ENCODE data around the gene ANKRD55.
"Not testable (repeated sequence)": the region's sequence is repeated elsewhere in the genome, so short reads cannot be mapped to it uniquely, and the experiment has no call there.

The ANKRD55 gene

GRCh38 chr5:56251918-56252553 is 18.9 kb upstream of the ANKRD55 start:
- DNase-seq: no peak

GRCh38 chr5:56251440-56251839 is 18.3 kb upstream of the ANKRD55 start:
- DNase-seq: no peak

- no peak for DNase-seq
These were observed 16.9 kb upstream of the ANKRD55 start for GRCh38 chr5:56250011-56250410.

DNA sequence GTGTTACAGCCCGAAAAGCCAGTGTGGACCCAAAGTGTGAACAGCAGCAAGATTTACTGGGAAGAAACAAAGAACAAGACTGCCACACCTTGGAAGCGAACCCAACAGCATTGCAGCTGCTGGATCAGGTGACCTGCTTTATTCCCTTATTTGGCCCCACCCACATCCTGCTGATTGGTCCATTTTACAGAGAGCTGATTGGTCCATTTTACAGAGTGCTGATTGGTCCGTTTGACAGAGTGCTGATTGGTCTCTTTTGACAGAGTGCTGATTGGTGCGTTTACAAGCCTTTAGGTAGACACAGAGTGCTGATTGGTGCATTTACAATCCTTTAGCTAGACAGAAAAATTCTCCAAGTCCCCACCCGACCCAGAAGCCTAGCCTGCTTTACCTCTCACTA is 16.0 kb upstream of the ANKRD55 start:
- not testable (repeated sequence) for DNase-seq

DNA sequence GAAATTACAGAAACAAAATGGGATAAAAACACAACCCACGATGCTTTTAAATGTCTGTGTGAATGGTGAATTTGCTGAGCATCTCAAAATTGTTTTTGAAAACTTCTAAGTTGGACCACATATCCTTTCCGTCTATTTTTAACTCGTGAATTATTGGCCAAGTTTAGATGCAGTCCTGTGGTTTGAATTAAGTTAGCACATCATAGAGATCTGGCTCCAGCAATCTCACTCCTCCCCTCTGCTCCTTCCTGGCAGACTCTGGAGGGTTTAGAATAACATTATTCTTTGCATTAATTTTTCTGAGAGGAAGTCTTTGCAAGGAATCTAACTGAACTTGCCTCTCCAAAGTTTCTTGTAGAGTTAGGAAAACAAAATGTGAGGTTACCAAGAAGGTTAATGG is 14.5 kb upstream of the ANKRD55 start:
- no peak for DNase-seq

GRCh38 chr5:56246769-56247168 is 13.6 kb upstream of the ANKRD55 start:
- DNase-seq: no peak

DNA sequence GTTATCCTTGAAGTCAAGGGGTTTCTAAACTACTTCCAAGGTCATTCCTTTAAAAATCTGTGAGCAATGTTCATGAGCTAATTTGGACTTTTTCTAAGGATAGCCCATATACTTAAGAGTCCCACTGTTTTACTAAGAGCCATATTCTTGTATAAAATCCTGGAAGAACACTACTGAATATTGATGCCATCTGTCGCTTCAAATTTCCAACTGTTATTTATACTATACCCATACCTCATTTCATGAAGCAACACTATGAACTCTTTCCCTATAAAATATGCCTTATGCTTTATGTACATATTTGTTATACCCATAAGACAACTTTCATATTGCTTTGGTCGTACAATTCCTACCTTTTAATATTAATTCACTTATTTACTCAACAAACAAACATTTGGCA is 12.4 kb upstream of the ANKRD55 start:
- DNase-seq: no peak

DNA sequence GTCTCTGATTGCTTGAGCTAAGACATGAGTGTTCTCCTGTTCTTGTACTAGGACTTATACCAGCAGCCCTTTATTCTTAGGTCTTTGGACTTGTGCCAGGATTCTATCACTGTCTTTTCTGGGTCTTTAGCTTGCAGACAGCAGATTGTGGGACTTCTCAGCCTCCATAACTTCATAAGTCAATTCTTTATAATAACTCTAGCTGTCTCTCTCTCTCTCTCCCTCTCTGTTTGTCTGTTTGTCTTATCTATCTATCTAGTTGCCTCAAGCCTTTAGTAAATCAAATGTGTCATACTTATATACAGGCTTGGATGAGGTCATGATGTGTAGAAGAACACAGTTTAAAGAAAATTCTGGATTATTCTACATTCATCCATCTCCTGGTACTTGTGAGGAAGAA is 11.5 kb upstream of the ANKRD55 start:
- no peak for DNase-seq

DNA sequence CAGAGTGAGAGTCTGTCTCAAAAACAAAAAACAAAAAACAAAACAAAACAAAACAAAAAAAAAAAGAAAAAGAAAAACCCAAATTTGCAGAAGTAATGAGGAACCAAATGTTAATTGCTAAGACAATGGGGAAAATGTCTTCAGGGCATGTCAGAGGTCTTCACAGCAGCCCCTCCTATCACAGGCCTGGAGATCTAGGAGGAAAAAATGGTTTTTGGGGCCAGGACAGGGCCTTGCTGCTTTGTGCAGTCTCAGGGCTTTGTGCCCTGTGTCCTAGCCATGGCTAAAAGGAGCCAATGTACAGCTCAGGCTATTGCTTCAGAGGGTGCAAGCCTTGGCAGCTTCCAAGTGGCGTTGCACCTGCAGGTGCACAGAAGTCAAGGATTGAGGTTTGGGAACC is 9.1 kb upstream of the ANKRD55 start:
- not testable (repeated sequence) for DNase-seq

- no peak for DNase-seq
These were observed 592 bp downstream of the ANKRD55 start for GRCh38 chr5:56232538-56232937.

GRCh38 chr5:56230576-56230975 is 2.6 kb downstream of the ANKRD55 start:
- no peak for DNase-seq

DNA sequence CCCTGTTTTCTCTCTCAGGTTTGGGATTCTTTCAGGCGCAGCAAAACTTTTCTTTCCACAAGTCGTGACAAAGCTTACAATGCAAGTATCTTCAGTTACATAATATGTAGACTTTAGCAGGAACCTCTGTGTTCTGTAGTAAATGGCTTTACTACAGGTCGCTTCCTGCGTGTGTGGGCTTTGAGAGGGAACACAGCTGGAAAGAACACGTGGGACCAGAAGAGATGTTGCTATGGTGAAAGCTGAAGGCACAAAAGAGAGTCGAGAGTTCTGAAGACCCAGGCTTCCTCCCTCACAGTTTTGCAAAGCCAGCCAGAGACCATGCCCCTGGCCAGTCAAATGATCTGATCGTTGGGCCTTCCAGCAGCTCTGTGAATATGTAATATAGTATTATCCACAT is 4.0 kb downstream of the ANKRD55 start:
- no peak for DNase-seq

DNA sequence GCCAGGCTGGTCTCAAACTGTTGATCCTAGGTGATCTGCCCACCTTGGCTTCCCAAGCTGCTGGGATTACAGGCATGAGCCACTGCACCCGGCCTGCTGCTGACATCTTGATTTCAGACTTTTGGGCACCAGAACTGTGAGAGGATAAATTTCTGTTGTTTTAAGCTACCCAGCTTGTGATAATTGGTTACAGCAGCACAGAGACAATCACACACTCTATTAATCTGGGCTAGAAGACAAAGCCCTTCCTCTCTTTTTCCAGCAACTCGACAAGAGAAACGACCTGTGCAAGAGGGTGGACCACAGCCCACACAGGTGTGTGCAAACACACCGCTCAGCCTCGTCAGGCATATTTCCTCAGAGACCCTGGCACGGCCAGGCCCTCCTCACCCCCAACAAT is 4.5 kb downstream of the ANKRD55 start:
- DNase-seq: no peak

- no peak for DNase-seq
These were observed 5.4 kb downstream of the ANKRD55 start for GRCh38 chr5:56227691-56228090.

- DNase-seq: not testable (repeated sequence)
These were observed 9.8 kb downstream of the ANKRD55 start for GRCh38 chr5:56223298-56223697.

- not testable (repeated sequence) for DNase-seq
These were observed 11.5 kb downstream of the ANKRD55 start for GRCh38 chr5:56221601-56222000.

DNA sequence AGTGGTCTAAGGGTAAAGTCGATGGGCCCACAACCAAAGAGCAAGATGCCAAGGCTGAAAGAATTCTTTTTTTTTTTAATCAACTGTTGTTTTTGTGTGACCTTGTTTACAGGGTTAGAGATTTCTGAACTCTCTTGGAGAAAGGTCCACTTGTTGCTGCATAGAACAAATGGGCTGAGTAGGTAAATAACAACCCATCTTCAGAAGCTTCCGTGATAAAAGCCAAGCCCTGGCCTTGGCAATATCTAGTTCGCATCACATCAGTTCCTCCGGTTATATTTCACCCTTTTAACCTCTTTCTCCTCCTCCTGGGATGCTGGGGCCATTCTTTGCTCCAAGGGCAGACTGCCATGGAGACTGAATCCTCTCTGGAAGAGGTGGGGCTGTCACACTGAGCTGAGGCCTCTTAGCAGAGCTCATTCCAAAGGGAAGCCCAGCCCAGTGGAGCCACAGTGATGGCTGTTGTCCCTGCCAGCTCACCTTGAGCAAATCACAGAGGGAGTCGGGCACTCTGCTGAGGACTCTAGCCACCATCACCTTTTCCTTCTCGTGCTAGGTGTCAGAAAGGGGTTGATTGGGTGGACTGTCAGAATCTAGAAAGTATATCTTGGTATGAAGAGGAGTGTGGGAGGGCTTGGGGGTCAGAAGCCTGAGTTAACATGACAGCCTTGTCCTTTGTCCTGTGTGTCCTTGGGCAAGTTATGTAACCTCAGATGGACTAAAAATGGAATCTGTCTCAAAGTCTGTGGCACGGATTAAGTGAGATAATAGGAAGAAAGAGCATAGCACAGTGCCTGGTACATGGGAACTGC is 17.9 kb downstream of the ANKRD55 start:
- DNase-seq: no peak

DNA sequence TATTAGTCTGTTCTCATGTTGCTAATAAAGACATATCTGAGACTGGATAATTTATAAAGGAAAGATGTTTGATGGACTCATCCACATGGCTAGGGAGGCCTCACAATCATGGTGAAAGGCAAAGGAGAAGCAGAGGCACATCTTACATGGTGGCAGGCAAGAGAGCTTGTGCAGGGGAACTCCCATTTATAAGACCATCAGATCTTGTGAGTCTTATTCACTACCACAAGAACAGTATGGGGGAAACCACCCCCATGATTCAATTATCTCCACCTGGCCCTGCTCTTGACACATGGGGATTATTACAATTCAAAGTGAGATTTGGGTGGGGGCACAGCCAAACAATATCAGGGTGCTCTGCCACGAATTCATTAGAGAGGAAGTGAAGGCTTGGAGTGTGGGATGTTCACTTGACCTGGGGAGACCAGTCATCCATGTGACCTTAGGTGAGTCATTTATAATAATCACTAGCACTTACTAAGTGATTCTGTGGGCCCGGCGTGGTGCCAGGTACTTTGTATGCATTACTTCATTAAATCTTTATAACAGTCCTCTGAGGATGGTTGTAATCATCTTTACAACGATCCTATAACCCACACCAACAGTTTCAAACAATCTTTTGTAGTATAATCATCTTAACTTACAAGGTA is 19.1 kb downstream of the ANKRD55 start:
- not testable (repeated sequence) for DNase-seq

GRCh38 chr5:56212130-56212879 is 20.8 kb downstream of the ANKRD55 start:
- no peak for DNase-seq

GRCh38 chr5:56211298-56211865 is 21.7 kb downstream of the ANKRD55 start:
- DNase-seq: no peak

DNA sequence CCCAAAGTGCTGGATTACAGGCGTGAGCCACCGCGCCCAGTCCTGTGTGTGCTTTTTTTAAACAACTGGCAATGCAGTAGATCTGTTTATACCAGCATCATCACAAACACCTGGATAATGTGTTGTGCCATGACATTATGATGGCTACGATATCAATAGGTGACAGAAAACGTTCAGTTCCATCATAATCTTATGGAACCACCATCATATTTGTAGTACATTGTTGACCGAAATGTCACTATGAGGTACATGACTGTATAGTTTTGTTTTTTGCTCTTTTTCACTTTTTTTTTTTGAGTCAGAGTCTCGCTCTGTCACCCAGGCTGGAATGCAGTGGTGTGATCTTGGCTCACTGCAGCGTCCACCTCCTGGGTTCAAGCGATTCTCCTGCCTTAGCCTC is 24.4 kb downstream of the ANKRD55 start:
- DNase-seq: no peak

- DNase-seq: no peak
These were observed 25.6 kb downstream of the ANKRD55 start for GRCh38 chr5:56207537-56207936.
